ENCODE measurements around the gene C1orf198. TPM values are rescaled to one million over a fixed set of nuclear protein-coding genes. Genes with fewer than 3 reads are reported as not detected.

The C1orf198 gene
- polyA plus RNA-seq, 1 of the 3 experiments (the other 2 are of a cell fraction), result 12.3 TPM

- no peak for TF ChIP-seq GABPA (IDR thresholded peaks at IDR 0.05; ENCODE audit: low read depth)
- no peak for TF ChIP-seq EP300 (IDR thresholded peaks at IDR 0.05; ENCODE audit: borderline replicate concordance in 1 of 2, low read depth in 1 of 2, low read length in 1 of 2)
- TF ChIP-seq RAD21 (IDR thresholded peaks at IDR 0.05; ENCODE audit: low read length), result no peak
- TF ChIP-seq FOXM1 (IDR thresholded peaks at IDR 0.05; ENCODE audit: low read depth), result no peak
- no peak for TF ChIP-seq TAF1 (IDR thresholded peaks at IDR 0.05; ENCODE audit: borderline replicate concordance, low read depth, low read length)
- TF ChIP-seq RFX5 (IDR thresholded peaks at IDR 0.05; ENCODE audit: low read length), result no peak
- TF ChIP-seq SMC3 (IDR thresholded peaks at IDR 0.05; ENCODE audit: low read depth, low read length), result no peak
- TF ChIP-seq CHD2 (IDR thresholded peaks at IDR 0.05; ENCODE audit: low read length, partially characterized antibody), result no peak
- TF ChIP-seq MEF2A (IDR thresholded peaks at IDR 0.05; ENCODE audit: borderline replicate concordance, low read depth), result no peak
- TF ChIP-seq POLR2AphosphoS5 (IDR thresholded peaks at IDR 0.05; ENCODE audit: low read depth, low read length), result no peak
- TF ChIP-seq CTCF (IDR thresholded peaks at IDR 0.05), result no peak
- TF ChIP-seq ELF1 (IDR thresholded peaks at IDR 0.05), result no peak
- TF ChIP-seq USF2 (IDR thresholded peaks at IDR 0.05; ENCODE audit: borderline replicate concordance, low read depth, low read length), result no peak
- TF ChIP-seq MXI1 (IDR thresholded peaks at IDR 0.05; ENCODE audit: low read depth, low read length), result no peak
- TF ChIP-seq, protein P1, sequence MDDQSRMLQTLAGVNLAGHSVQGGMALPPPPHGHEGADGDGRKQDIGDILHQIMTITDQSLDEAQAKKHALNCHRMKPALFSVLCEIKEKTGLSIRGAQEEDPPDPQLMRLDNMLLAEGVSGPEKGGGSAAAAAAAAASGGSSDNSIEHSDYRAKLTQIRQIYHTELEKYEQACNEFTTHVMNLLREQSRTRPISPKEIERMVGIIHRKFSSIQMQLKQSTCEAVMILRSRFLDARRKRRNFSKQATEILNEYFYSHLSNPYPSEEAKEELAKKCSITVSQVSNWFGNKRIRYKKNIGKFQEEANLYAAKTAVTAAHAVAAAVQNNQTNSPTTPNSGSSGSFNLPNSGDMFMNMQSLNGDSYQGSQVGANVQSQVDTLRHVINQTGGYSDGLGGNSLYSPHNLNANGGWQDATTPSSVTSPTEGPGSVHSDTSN (IDR thresholded peaks at IDR 0.05), result no peak
- TF ChIP-seq JUND (IDR thresholded peaks at IDR 0.05), result no peak
- TF ChIP-seq TEAD4 (IDR thresholded peaks at IDR 0.05; ENCODE audit: borderline replicate concordance, insufficient read depth), result no peak
- no peak for DNase-seq
- POLR2A ChIA-PET, result no interaction called here
Measured at GRCh38 chr1:230836347-230836746, 32.0 kb downstream of the C1orf198 start.

More at GRCh38 chr1:230836347-230836746, 32.0 kb downstream of the C1orf198 start:
- CTCF ChIA-PET, result interaction anchor here (0.9 kb wide), 1 partner anchor 14 kb away, joined by 3 read pairs; no protein-coding TSS in a partner anchor
- H3K4me3 ChIP-seq (ENCODE audit: low read depth in 2 of 2, low read length in 1 of 2), result no peak overlapping the region
- no peaks in the 10 kb centered on the region for H3K9me2 ChIP-seq
- no peak overlapping the region for H3K4me2 ChIP-seq
- H3K79me2 ChIP-seq (ENCODE audit: insufficient read depth), result no peaks in the 10 kb centered on the region
- WGBS (ENCODE audit: low lambda C conversion rate), result 97% methylated on average over 5 of the region's 5 CpGs
- no peaks in the 10 kb centered on the region for H3F3A ChIP-seq (replicated peaks; ENCODE audit: insufficient read depth)
- H3K27me3 ChIP-seq (ENCODE audit: insufficient read depth), result no peaks in the 10 kb centered on the region
- no peaks in the 10 kb centered on the region for H3K9me3 ChIP-seq
- no peak overlapping the region for H3K27ac ChIP-seq (ENCODE audit: low read depth in 2 of 2, low read length in 1 of 2)
- H4K20me1 ChIP-seq (ENCODE audit: insufficient read depth), result no peaks in the 10 kb centered on the region
- peaks cover 13 to 34% of the 10 kb centered on the region in 2 experiments for H3K36me3 ChIP-seq (replicated peaks in 1 of 2; ENCODE audit: control insufficient read depth in 1 of 2, insufficient read depth in 2 of 2, low read length in 1 of 2)
- H3K4me1 ChIP-seq (ENCODE audit: control insufficient read depth in 1 of 2, insufficient read depth in 2 of 2, low read depth in 1 of 2, low read length in 1 of 2), result peaks cover 0 to 2% of the 10 kb centered on the region in 2 experiments; a peak in 1 of 4 replicates
- no peak overlapping the region for H3K9ac ChIP-seq
- no peak overlapping the region for H2AFZ ChIP-seq (ENCODE audit: low read depth)
